Inflammatory macrophage treated with lipopolysaccharide for 4 hours (primary cell): ENCODE measurements around the gene POLR2L.

ENCODE experiments used
- DNase-seq: peaks from one replicate; pipeline ENCODE4 v3.0.0-alpha.2; 2020

The POLR2L gene

GRCh38 chr11:837189-837989, 4.9 kb downstream of the POLR2L start:
- DNase-seq, result no peak

DNA sequence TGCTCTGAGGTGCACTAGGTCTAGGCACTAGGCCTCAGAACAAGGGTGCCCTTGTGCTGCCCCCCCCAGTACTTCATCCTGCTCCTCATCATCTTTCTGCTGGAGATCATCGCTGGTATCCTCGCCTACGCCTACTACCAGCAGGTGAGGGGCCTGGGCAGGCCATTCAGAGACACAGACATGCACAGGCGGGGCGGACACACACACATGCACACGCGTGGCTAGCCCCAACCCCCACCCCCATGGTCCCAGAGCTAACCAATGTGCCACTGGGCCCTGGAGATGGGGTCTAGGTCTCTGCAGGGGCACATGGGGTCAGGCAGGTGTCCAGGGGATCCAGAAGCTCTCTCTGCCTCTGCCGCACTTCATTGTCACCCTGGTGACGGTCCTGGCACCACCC, 5.6 kb downstream of the POLR2L start:
- DNase-seq, result no peak

GRCh38 chr11:836274-836673, 6.1 kb downstream of the POLR2L start:
- no peak for DNase-seq

- DNase-seq, result peak; percentile 49
These were observed 7.7 kb downstream of the POLR2L start for GRCh38 chr11:834371-835316.

- no peak for DNase-seq
These were observed 8.4 kb downstream of the POLR2L start for GRCh38 chr11:833849-834311.

GRCh38 chr11:833114-833791, 9.1 kb downstream of the POLR2L start:
- peak; percentile 62 for DNase-seq

GRCh38 chr11:832529-833113, 9.7 kb downstream of the POLR2L start, which contains the start of gene CD151:
TSS of gene CD151 (plus strand) at chr11:832952. CDS start at chr11:836070, 3,118 bp downstream.
- peak; percentile 62 for DNase-seq

DNA sequence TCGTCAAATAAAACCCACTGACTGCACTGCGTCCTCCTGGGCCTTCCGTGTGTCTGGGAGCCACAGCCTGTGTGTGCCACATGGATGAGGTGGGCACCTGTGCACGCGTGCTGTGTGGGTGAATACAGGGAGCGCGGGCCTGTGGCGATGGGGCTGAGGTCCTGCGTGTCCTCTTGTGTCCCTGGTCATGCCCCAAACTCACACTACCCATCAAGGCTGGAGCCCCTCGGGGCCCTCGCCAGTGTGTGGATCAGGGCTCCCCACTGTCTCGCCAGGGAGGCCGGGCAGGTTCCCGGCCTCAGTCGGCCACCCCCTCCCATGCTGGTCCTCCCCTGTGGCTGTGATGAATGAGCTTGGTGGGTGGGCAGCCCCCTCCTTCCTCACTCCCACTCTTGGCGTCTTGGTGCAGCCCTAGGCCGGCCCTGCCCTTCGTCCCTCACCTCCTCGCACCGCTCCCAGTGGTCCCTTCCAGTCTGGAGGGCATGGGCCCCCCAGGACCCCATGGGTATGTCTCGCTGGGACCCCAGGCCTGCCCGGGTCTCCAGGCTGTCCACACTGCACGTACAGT, 10.3 kb downstream of the POLR2L start:
- DNase-seq, result no peak

DNA sequence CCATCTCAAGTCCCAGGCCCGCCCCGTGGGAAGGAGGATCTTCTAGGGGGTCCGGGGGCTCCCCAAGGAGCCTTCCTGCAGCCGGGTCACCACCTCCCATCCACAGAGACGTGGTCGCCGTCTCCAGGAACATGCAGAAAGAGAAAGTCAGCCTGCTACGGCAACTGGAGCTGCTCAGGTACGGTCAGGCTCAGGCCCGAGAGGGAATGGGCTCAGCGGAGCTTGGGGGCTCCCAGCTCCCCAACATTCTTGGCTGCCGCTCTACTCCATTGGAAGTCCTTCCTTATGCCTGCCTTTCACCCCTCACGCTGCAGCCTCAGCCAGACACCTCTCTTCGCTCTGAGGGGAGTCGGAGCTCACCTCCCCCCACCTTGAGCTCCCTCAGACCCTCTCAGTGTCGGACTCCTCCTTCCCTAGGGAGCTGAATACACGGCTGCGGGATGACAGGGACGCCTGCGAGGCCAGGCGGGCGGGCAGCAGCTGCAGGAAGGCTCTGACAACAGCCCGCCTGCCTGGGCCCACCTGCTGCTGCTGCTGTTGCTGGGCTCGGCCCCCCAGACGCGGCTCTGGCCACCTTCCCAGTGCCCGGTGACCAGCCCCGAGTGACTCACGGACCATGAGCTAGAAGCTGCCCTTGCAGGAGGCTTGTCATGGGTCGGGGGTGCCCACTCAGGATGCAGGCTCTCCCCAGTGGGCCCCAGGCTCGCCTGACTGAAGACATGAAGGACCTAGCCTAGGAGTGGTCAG, 11.0 kb downstream of the POLR2L start:
- DNase-seq, result no peak

GRCh38 chr11:830295-831117, 11.8 kb downstream of the POLR2L start:
- no peak for DNase-seq

DNA sequence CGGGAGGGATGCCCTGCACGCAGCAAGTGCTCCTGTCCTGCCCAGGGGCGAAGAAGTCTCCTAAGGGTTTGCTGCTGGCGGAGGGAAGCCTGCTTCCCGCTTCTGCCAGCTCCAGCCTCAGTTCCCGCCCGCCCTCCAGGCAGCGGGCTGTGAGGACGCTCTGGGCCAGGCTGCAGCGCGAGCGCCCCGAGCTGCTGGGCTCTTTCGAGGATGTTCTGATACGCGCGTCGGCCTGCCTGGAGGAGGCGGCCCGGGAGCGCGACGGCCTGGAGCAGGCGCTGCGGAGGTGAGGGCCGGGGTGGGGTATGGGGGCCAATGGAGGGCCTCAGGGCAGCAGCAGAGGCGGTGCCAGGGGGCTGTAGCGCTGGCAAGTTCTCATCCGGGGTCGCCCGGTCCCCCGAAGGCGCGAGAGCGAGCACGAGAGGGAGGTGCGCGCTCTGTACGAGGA, 12.5 kb downstream of the POLR2L start:
- DNase-seq, result no peak

DNA sequence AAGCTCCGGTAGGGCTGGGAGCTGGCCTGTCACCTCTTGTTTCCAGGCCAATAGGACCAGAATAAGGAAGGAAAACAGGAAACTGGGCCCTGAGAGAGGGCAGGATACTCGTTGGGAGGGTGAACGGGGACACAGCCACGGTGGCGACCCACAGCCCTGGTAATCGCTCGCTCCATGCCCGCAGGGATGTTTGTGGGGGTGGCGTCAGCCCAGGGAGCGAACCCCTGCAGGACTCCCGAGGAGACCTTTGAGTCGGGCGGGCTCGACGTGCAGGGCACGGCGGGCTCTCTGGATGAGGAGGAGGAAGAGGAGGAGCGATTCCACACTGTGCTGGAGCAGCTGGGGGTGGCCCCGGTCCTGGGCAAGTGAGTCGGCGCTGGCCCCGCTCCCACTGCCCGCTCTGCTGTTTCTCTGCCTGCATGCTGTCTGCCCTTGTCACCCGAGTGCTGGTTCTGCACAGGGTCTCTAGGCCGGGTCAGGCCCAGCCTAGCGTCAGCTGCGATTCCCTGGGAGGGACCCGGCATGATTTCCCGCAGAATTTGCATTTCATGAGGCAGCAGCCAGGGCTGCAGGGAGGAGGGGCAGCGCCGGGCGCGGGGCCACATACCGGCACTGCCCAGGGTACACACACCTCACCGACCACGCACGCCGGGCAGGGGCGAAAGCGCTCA, 13.0 kb downstream of the POLR2L start:
- no peak for DNase-seq

GRCh38 chr11:828506-829175, 13.7 kb downstream of the POLR2L start:
- no peak for DNase-seq

DNA sequence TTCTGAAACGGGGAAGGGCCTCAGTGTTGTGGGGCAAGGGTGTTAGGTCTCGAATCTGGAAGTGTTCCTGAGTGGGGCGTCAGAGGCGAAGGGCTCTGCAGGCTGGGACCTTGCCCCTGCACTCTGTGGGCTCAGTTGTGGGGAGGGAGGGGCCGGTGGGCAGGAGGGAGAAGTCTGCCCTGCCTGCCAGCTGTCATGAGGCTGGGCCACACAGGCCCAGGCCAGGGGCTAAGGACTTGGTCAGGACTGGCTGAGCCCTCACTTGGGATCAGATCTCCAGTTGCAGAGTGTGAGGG, 14.5 kb downstream of the POLR2L start, which contains the start of gene CRACR2B:
CRACR2B (plus strand) TSS at position 23 of the 296 bp plus-strand sequence. CDS start 689 bp downstream, outside the sequence.
- DNase-seq, result no peak

DNA sequence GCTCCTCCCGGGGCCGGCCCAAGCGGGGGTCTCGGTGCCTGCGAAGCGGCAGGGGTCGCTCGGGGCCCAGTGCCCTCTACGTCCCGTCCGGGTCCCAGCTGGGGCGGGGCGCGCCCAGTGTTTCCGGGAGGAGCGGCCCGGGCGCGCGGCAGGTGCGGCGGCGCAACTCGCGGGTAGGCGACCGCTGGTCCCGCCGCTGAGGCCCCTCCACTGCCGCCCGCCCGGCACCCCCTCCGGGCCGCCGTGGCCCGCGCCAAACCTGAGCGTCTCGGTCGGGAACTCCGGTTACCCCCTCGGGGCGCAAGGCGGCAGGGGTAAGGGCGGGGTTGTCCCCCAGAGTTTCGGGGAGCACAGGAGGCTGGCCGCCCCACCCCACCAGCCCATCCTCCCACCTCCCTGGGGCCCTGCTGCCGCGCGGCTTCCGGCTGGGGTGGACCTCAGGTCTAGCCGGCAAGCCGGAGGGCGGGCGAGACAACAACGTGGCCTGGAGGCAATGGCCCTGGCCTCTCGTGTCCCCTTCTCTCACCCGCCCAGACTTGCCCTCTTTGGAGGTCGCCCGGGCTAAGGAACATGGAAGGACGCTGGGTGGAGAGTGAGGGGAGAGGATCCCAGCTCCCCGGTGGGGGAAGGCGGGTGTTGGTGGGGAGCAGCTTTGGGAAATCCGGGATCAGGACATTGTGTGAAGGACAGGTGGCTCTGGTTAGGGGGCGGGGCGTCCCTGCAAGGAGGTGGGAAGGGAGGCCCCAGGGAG, 15.0 kb downstream of the POLR2L start:
- DNase-seq, result no peak

DNA sequence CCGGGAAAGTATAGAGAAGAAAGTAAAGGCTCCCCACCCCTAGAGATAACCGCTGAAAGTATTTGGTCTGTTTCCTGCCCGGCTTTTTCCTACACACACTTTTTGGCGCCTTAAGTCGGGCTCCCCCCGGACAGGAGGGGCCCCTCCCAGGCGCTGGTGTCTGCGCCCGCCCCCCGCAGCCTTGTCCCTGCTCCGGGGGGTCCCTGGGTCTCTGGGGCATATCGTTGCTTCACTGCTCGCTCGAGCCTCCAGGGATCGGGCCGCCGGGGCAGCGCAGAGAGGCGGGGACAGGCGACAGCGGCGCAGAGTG, 15.5 kb downstream of the POLR2L start:
- DNase-seq, result no peak

- no peak for DNase-seq
These were observed 16.1 kb downstream of the POLR2L start for GRCh38 chr11:826227-826621.

DNA sequence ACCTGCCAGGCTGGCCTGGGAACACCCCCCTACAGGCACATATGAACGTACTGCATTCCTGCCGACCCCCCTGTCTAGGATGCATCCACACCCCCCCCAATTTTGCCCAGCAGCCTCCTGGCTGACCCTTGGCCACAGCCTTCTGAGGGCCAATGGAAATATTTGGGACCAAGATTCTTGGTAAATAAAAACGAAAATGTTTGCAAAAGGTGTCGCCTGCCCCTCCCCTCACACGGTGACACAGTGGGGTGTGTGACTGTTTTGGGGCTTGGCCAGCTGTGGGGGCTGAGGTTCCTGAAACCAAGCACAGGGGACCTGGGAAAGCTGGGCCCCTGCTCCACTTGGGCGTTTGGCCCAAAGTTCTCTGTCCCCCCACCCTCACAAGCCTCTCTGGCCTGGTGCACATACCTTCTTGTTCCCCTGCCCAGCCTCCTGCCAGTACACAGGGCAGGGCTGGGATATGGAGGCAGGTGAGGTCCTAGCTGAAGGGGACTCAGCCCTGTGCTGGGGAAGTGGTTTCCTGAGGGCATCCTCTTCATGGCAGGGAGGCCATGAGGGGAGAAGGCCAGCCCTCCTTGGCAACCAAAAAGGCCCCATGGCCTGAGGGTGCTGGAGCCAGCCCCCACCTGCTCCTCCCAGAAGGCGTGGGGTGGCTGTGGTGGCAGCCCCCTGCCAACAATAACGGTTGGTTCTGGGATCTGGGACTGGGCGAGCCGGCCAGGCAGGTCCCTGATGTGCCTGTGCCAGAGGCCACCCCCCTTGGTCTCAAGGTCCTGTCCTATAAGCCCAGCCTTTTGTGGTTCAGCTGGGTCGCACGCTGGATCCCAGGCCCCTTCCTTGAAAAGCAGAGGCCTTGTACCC, 16.7 kb downstream of the POLR2L start:
- no peak for DNase-seq
